BJ (cell line): ENCODE data around the gene SAC3D1. TPM values are rescaled to one million over a fixed set of nuclear protein-coding genes. Genes with fewer than 3 reads are reported as not detected.

Experiments used
- CTCF ChIA-PET: fragments of 350-600 bp; formaldehyde crosslinking; extraction: SDS; loops from one replicate; lab custom pipeline; 2021; ENCODE audit warnings: antibody characterized with exemption, inconsistent platforms; lab: Yijun Ruan, JAX
- POLR2A ChIA-PET: fragments of 300-600 bp; sonication (Branson Sonifier 250); formaldehyde crosslinking; extraction: SDS; loops from one replicate; lab custom pipeline; 2021; ENCODE audit warnings: antibody characterized with exemption; lab: Charles Lee
- DNase-seq: peaks from one replicate; pipeline ENCODE4 v3.0.0-alpha.2; 2011; ENCODE audit warnings: low read depth
- H3K27me3 ChIP-seq: 2 replicates; pipeline ENCODE4 v1.6.0; 2011; ENCODE audit warnings: low read length; ENCODE audit not compliant: control insufficient read depth, insufficient read depth
- H3K36me3 ChIP-seq: 2 replicates; pipeline ENCODE4 v1.5.1; 2011; ENCODE audit warnings: low read length; ENCODE audit not compliant: control insufficient read depth, insufficient read depth
- H3K4me3 ChIP-seq: 2 replicates; pipeline ENCODE4 v1.5.1; 2011; ENCODE audit warnings: low read depth, mild to moderate bottlenecking, control low read depth, low read length
- CTCF ChIP-seq: IDR thresholded peaks from 2 replicates; pipeline ENCODE4 v1.5.1; 2011; ENCODE audit warnings: low read depth, mild to moderate bottlenecking, control low read depth, inconsistent platforms, low read length, moderate library complexity; ENCODE audit not compliant: insufficient read depth
- polyA plus RNA-seq: library from polyadenylated mRNA; depleted of rRNA; stranded (reverse); fragments of >200 nt; gene quantifications from 2 replicates; pipeline ENCODE4 v1.2.3, GENCODE V29; 2011

Gene SAC3D1
- polyA plus RNA-seq, 1 experiment, result 7.3 TPM

- no peak for DNase-seq
- Histone ChIP-seq H3K36me3 (no peaks in the 10 kb centered on the region), H3K27me3 (peaks cover 3% of the 10 kb centered on the region; the same call in 1 of the 2 replicates), H3K4me3 (no peak overlapping the region)
- ChIA-PET POLR2A (no interaction called here), CTCF (no interaction called here)
- TF ChIP-seq CTCF, result no peak
Measured at GRCh38 chr11:65053827-65054508, 13.0 kb downstream of the SAC3D1 start.

- no peak for DNase-seq
- H3K27me3 ChIP-seq, result peaks cover 3% of the 10 kb centered on the region; the same call in 1 of the 2 replicates
- TF ChIP-seq CTCF, result no peak
- H3K36me3 ChIP-seq, result no peaks in the 10 kb centered on the region
- CTCF ChIA-PET, result no interaction called here
- POLR2A ChIA-PET, result no interaction called here
- no peak overlapping the region for H3K4me3 ChIP-seq
Measured at GRCh38 chr11:65055538-65055937, 14.5 kb downstream of the SAC3D1 start.

GRCh38 chr11:65056999-65057398 is 16.0 kb downstream of the SAC3D1 start:
- no peak for DNase-seq
- no peak for TF ChIP-seq CTCF
- CTCF ChIA-PET, result no interaction called here
- Histone ChIP-seq H3K4me3 (no peak overlapping the region), H3K27me3 (peaks cover 3% of the 10 kb centered on the region; the same call in 1 of the 2 replicates), H3K36me3 (no peaks in the 10 kb centered on the region)
- POLR2A ChIA-PET, result no interaction called here

- no peak overlapping the region for H3K4me3 ChIP-seq
- POLR2A ChIA-PET, result no interaction called here
- DNase-seq, result no peak
- CTCF ChIA-PET, result interaction anchor here (0.7 kb wide), 1 partner anchor 134 kb away, joined by 3 read pairs; no protein-coding TSS in a partner anchor
- H3K27me3 ChIP-seq, result peaks cover 3% of the 10 kb centered on the region; the same call in 1 of the 2 replicates
- H3K36me3 ChIP-seq, result no peaks in the 10 kb centered on the region
- no peak for TF ChIP-seq CTCF
Measured at GRCh38 chr11:65057526-65057925, 16.5 kb downstream of the SAC3D1 start.

GRCh38 chr11:65058012-65058411 is 17.0 kb downstream of the SAC3D1 start:
- CTCF ChIA-PET, result interaction anchor here (0.7 kb wide), 1 partner anchor 135 kb away, joined by 3 read pairs; no protein-coding TSS in a partner anchor
- no peak for DNase-seq
- H3K27me3 ChIP-seq, result peaks cover 3% of the 10 kb centered on the region; the same call in 1 of the 2 replicates

More at GRCh38 chr11:65058012-65058411, 17.0 kb downstream of the SAC3D1 start:
- no peak for TF ChIP-seq CTCF
- no peak overlapping the region for H3K4me3 ChIP-seq
- POLR2A ChIA-PET, result no interaction called here
- no peaks in the 10 kb centered on the region for H3K36me3 ChIP-seq
